Stimulated activated CD4-positive, alpha-beta T cell treated with anti-CD3 and anti-CD28 coated beads, Interleukin-1b, Interleukin-23, amount 100 ng/mL, for 48 hours (primary cell): Measurements from ENCODE around the gene EFCAB11.
A peak's percentile ranks its signal among the peaks of the same experiment; 100 is the strongest.

ENCODE experiments used
- DNase-seq: peaks from one replicate; pipeline ENCODE4 v3.0.0-alpha.2; 2020

EFCAB11 gene

GRCh38 chr14:89811954-89812575 lies 142.5 kb downstream of the EFCAB11 start:
- no peak for DNase-seq

DNA sequence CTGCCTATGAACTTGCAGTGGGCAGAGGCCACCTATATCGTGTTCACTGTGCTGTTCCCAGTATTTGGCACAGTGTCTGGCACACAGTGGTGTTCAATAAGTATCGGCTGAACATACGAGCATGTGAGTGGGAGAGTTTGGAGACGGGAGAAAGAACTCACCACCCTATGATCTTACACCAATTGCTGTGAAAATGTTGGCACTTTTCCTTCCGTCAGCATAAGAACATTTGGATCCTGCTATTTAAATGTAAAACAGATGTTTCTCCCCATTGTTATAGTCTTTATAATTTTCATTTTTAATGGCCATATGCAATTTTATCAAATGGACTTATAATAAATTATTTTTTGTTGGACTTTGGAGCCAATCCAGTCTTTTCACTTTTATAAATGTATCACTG lies 144.4 kb downstream of the EFCAB11 start:
- DNase-seq = no peak

DNA sequence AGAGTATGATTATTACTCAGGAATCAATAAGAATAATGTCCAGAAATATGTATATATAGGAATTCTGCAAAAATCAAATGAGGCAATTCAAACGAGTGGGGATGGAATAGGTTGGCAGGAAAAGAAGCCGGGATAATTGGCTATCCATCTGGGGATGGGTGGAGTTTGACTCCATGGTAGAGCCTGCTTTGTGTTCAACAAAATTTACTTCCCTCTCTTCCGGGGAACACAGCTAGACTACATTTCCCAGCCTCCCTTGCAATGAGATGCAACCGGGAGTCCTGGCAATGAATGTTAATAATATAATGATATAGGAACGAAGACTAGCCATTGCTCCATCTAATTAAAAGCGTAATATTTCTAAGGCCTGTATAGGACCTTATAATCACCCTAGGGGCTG lies 146.6 kb downstream of the EFCAB11 start:
- DNase-seq = no peak

DNA sequence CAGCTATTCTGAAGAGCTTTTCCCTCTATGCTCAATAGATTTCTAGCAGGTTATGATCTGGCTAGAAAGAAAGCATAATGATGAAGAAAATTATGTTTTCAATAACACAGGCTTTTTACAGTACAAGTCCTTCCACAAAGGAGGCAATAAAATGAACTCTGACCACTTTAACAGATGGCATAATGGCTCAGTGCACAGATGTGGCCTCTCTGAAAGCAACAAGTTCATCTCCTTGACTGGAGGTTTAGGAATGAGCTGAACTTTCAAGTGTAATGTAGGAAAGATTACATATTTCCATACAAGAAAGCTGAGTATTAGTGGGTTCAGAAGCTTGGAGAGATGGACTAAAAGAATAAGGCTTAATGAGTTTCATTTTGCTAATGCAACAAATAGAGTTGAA lies 147.4 kb downstream of the EFCAB11 start:
- no peak for DNase-seq

DNA sequence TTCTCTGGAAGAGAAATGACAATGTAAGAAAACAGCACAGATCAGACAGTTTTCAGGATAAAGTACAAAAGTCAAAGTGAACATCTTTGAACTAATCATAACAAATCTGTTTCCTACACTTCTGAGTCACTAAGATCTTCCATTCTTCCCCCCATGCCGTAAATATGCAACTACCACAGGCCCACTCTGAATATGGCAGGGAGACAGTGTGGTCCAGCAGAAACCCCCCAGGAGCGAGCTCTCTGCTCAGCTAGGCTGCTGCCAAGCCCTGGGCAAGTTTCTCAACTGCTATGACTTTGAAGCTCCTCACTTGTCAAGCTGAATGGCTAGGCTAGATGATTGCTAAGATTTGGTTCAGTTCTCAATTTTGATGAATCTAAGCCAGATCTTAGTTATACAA lies 148.1 kb downstream of the EFCAB11 start:
- DNase-seq = no peak

GRCh38 chr14:89805501-89805900 lies 149.0 kb downstream of the EFCAB11 start:
- no peak for DNase-seq

GRCh38 chr14:89803542-89803941 lies 151.0 kb downstream of the EFCAB11 start:
- DNase-seq = no peak

- DNase-seq = no peak
Measured at GRCh38 chr14:89801136-89801535, 153.4 kb downstream of the EFCAB11 start.

GRCh38 chr14:89798212-89798773 lies 156.2 kb downstream of the EFCAB11 start:
- no peak for DNase-seq

GRCh38 chr14:89797148-89797547 lies 157.4 kb downstream of the EFCAB11 start:
- DNase-seq = no peak

- DNase-seq = no peak
Measured at GRCh38 chr14:89794096-89794495, 160.4 kb downstream of the EFCAB11 start.

GRCh38 chr14:89793367-89793716 lies 161.2 kb downstream of the EFCAB11 start:
- DNase-seq = no peak

- no peak for DNase-seq
Measured at GRCh38 chr14:89792489-89793366, 161.8 kb downstream of the EFCAB11 start.

DNA sequence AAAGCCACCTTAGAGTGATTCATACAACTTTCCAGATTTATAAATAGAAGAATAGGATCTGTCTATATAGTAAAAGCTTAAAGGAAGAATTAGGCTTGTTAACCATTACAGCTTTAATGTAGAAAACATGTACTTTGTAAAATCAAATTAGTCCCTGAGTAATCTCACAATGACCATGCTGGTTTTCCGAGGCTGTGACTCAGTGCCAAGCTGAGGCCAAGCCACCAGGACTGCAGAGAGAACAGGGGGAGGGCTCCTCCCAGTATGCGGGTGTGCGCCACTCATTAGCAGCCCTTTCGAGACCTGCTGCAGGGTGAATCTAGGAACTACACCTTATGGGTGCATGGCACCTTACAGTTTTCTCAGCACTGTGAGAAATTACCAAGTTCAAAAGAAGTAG lies 167.0 kb downstream of the EFCAB11 start:
- DNase-seq = no peak

DNA sequence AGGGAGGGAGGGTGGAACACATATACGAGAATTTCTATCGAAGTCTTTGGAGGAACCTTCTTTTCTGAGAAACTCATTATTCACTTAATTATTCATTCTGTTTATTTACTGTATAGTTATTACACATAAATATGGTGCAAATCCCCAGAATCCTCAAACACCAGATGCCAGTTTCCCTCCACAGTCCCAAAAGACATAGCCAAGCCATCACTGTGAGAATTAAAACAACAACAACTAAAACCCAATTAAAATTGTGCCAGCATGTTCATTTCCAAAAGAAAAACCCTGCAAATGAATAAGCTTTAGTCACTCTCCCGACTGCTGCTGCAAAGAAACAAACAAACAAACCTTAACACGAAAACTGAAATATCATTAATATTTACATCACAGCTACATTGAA lies 173.5 kb downstream of the EFCAB11 start:
- DNase-seq = no peak

DNA sequence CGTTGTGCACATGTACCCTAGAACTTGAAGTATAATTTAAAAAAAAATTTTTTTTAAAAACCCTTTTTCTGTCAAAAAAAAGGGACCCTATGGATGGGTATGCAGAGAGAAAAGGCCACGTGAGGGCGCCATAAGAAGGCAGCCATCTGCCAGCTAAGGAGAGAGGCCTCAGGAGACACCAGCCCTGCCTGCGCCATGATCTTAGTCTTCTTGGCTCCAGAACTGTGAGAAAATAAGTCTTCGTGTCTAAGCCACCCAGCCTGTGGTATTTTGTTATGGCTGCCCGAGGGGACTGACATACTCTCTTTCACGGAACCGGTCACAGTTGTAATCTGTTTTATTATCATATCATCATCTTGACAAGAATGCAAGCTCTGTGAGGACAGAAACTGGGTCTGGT lies 174.8 kb downstream of the EFCAB11 start:
- DNase-seq = no peak

- DNase-seq = no peak
Measured at GRCh38 chr14:89775946-89776345, 178.6 kb downstream of the EFCAB11 start.

- DNase-seq = no peak
Measured at GRCh38 chr14:89775151-89775550, 179.4 kb downstream of the EFCAB11 start.

DNA sequence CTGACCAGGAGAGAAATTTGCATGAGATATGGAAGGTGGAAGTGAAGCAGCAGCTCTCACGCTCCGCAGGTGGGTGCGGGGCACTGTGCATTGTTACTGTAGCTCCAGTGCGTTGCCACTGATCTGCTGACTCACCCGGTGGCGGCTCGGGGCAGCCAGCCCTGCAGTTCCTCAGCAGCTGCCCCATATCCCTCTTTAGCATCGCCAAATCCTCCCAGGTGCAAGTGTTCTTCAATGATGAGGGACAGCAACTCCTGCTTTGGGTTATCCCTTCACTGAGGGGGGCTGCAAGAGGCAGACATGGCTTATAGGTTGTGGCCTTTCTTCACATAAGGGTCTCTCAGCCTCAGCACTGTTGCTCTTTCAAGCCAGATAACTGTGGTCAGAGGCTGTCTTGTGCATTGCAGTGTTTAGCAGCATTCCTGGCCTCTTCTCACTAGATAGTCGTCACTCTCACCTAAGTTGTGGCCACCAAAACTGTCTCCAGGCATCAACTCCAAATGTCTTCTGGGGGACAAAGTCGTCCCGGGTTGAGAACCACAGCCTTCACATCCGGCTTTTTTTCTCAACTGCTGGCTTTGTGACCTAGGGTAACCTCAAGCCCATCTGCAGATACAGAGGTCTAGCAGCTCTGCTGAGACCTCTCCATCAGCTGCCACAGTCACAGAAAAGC lies 180.8 kb downstream of the EFCAB11 start:
- peak; percentile 70 for DNase-seq

DNA sequence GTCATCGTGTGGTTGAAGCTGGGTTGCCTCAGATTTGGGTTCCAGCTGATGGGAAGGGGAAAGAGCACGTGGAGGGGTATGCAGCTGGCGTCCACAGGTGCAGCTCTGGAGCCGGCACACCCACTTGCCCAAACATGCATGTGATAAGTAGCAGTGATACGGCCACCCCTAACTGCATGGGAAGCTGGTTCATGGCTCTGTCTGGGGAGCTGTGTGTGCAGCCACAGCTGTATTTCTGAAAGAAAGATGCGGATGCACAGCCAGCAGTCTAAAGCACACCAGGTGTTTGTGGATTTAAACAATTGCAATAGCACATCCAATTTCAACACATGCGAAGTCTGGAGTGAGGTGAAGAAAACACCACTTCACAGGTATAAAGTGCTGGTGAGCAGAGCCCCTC lies 181.4 kb downstream of the EFCAB11 start:
- DNase-seq = no peak

GRCh38 chr14:89771251-89771650 lies 183.3 kb downstream of the EFCAB11 start:
- DNase-seq = no peak

DNA sequence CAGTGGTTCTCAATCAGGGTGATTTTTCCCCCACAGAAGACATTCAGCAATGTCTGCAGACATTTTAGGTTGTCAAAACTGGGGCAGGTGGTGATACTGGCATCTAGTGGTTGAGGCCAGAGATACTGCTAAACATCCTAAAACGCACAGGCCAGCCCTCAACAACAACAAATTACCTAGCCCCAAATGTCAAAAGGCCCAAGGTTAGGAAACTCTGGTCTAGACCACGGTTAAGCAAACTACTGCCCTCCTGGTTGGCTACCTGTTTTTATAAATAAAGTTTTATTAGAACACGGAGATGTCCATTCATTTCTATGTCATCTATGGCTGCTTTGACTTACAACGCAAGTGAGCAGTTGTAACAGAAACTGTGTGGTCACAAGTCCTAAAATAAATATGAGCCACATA lies 186.7 kb downstream of the EFCAB11 start:
- DNase-seq = peak; percentile 69

DNA sequence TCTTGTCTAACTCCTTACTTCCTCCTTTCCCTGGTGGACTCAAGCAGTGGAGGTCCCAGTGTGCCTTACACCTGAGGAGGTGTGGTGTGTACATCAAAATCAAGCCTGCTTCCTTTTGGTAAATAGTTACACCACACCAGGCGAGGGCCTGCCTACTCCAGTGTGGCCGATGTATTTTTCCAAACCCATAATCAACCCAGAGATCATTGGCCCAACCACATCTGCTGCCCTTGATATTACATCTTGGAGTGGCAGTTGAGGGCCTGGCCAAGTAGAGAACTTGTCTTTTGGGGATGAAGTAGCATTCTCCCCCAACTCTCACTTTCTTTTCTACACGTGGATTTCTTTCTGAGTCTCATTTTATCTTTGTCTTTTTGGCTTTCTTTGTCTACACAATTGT lies 187.4 kb downstream of the EFCAB11 start:
- DNase-seq = no peak

DNA sequence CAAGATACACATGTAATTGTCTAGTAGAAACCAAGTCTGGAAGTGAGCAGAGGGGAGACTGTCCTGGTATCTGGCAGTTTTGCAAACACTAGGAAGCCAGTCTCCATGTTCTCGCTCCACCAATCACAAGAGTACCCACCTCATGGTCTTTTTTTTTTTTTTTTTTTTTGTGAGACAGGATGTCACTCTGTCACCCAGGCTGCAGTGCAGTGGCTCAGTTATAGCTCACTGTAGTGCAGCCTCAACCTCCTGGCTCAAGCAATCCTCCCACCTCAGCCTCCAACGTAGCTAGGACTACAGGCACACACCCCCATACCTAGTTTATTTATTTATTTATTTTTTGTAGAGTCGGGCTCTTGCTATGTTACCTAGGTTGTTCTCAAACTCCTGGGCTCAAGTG lies 189.2 kb downstream of the EFCAB11 start:
- no peak for DNase-seq
